GM18951 (cell line): ENCODE data around the gene PDYN.

Experiments used
- POLR2A ChIP-seq: IDR thresholded peaks from 4 replicates; pipeline ENCODE4 v1.6.1; 2011; ENCODE audit warnings: mild to moderate bottlenecking; ENCODE audit not compliant: insufficient read length, insufficient read depth; ENCODE audit errors: extremely low read depth
- in situ Hi-C: fragments of 300-500 bp; cut with MboI; formaldehyde crosslinking; loops from one replicate; pipeline ENCODE4 v1.12.0; 2022; ENCODE audit warnings: low sequenced_read_pairs, mixed read lengths, inconsistent platforms; ENCODE audit not compliant: unreplicated experiment

PDYN gene

DNA sequence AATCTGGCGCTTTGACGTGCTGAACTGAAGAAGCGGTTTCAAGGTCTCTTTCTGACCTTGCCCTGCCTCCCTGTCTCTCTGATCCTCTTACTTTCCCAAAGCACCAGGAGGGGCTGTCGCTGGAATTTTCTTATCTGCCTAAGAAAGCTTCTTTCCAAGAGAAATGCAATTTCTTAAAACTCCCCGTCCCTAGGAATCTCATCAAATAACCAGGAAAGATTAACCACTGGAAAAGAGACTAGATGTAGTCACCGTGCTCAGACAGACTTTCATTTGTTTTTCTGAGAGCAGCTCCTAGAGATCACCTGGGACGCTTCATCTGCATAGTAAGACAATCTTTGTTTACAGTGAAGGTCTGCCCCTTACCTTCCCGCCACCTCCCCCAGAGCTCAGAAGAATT, 38.6 kb downstream of the PDYN start:
- TF ChIP-seq POLR2A = no peak
- in situ Hi-C loops = no loop called here

- TF ChIP-seq POLR2A = no peak
Observed at GRCh38 chr20:1953621-1954020, 40.2 kb downstream of the PDYN start.

DNA sequence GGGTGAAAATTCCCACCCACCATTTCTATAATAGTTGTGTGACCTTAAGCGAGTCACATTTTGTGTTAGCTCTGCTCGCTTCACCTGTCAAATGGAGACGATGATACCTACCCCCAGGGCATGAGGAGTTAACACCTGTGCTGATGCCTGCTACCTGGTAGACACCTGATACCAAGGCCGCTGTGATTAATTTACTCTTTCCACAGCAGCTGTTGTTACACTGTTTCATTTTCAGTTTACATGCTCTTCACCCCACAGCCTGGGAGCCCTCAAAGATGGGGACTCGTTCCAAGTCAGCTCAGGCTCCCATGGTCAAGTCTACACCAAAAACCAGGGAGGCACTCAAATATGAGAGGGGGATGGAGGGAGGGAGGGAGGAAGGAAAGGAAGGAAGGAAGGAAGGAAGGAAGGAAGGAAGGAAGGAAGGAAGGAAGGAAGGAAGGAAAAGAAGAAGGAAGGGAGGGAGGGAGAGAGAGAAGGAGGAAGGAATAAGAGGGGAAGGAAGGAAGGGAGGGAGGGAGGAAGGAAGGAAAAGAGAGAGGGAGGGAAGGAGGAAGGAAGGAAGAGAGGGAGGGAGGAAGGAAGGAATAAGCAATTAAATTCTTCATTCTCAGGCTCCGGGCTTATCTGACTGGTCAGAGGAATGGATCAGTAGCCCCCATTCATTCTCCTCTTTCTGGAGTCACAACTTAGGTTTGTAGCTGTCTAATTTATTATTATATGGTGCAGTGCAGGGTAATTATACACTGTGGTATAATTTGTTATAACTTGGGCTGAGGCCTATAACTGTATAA, 40.9 kb downstream of the PDYN start:
- no peak for TF ChIP-seq POLR2A
- in situ Hi-C loops = no loop called here

More at GRCh38 chr20:1953621-1954020, 40.2 kb downstream of the PDYN start:
- in situ Hi-C loops = no loop called here

DNA sequence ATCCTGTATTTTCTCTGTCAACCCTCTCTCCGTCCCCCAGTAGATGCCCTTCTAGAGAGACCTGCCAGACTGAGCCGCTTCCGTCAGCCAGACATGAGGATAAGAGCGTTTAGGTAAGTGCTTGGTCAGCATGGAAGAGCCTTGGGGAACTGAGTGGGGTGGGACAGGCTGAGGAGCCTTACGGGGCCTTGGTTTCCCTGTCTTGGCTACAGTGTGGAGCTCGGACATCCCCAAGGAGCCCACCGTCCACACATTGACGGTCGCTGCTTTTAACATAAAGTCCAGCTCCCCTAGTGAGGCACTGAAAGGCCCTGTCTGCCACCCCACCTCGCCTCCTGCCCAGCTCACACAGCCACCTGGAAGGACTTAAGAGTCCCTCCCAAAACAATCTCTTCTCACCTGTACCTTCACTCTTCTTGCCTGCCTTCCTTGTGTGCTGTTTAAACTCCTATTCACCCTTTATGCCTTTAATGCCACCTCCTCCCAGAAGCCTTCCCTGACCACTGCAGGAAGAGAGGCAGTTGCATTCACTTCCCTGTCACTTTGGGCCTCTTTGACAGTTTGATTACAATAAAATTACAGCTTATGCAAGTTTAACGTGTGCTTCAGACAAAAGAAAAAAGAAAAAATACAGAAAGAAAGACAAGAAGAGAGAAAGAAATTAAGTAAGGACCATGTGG, 42.3 kb downstream of the PDYN start:
- TF ChIP-seq POLR2A = no peak
- in situ Hi-C loops = no loop called here

GRCh38 chr20:1950836-1951235, 43.0 kb downstream of the PDYN start:
- no peak for TF ChIP-seq POLR2A
- in situ Hi-C loops = no loop called here

GRCh38 chr20:1949347-1950100, 44.3 kb downstream of the PDYN start:
- in situ Hi-C loops = no loop called here
- TF ChIP-seq POLR2A = no peak

- in situ Hi-C loops = no loop called here
- no peak for TF ChIP-seq POLR2A
Observed at GRCh38 chr20:1947535-1947846, 46.4 kb downstream of the PDYN start.

DNA sequence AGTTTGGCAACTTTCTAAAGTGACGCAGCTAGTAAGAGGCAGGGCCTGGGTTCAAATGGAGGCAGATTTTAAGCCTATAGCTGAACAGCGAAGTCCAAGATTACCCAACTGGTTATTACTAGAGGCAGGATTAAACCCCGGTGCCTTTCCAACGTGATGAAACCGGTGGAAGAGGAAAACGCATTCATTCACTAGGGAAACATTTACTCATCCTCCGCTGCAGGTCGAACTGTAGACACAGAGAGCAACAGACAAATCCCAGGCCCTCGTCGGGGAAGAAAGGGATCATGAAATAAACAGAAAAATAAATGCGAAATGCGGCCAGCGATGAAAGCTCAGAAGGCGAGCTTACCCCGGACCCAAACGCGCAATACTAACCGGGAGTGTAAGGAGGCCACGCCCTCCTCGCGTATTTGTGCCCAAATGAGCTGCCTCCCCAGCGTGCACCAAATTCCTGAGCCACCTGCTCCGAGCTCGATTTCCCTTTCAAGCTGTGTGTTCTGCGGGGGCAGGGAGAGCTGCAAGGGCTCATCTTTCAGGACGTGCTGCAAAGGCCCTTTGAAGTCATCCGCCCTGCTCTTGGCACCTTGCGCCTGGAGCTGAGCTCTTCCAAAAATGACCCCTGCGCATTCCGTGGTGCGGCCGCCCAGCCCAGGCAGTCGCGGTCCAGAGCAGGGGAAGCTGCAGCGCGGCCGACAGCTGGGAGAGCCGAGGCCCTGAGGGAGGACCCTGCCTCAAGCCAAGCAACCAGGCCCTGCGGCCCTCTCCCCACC, 46.9 kb downstream of the PDYN start:
- no peak for TF ChIP-seq POLR2A

GRCh38 chr20:1946442-1946761, 47.5 kb downstream of the PDYN start:
- in situ Hi-C loops = no loop called here
- TF ChIP-seq POLR2A = no peak

More for the DNA sequence above, 46.9 kb downstream of the PDYN start:
- in situ Hi-C loops = no loop called here

DNA sequence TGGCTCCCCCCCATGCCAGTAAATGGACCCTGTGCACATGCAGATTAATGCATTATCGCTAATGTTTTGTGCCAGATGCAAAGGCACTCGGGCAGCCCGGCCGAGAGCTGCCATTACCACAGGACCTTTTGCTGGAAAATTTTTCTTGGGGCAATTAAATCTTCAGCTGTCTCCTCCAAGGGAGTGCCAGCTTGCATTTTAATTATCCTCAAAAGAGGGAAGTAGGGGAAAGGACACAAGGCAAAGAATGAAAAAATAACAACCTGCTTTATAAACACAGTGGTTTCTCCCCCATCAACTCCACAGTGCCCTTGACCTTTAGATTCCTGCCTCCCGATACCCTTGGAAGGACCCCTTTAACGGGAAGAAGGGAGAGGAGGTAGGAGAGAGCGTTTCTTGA, 48.2 kb downstream of the PDYN start:
- in situ Hi-C loops = no loop called here
- TF ChIP-seq POLR2A = no peak

DNA sequence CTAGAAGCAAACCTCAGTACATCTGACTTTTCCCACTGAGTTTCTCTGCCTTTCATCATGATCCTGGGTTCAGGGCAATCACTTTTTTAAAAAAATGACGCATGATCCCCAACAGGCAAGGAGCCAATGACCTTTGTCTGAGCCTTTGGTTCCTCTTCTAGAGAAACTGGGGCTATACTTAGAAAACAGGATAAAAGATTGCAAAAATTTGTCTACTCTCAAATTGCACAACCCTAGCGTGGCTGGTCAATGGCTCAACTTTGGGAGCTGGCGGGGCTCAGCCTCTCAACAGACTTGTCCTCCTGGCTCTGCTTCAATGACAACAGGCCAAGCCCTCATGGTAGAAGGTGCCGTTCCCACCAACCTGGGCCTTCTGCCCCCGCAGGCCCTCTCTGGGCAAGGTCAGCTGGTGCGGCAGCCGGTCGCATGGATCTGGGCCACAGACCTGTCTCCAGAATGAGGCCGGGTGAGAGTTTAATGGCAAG, 48.7 kb downstream of the PDYN start:
- TF ChIP-seq POLR2A = no peak
- in situ Hi-C loops = no loop called here

DNA sequence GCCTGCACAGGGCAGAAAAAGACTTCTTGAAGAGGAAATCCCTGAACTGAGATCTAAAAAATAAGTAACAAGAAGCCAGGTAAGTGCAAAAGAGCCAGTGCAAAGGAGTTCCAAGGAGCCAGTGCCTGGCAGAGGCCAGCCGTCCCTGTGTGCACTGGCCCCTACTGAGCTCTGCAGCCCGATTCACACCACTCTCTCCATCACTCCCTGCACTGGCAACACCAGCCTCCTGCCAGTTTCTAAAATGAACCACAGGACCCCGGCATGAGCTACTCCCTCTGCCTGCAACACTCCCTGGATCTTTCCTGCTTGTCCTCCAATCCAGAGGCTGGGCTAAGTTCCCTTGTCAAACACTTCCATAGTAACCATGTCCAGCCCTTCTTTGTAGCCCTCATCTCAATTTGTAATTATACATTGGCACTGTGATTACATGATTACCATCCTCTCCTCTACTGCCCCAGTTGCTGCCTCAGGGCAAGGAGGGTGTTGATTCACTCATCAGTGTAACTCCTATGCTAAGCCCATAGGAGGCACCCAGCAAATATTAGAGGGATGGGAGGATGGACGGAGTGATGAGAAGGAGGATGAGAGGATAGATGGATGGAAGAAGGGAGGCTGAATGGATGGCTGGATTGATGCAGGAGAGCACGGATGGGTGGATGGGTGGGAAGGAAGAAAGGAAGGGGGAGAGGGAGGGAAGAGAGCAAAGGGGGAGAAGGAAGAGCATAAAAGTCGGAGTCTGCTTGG, 49.3 kb downstream of the PDYN start:
- in situ Hi-C loops = no loop called here
- TF ChIP-seq POLR2A = no peak
